HG03469 (cell line): ENCODE data around the gene ROBO1.

Source experiments
- ATAC-seq: cut with Tn5 transposase; IDR thresholded peaks from one replicate; pipeline ENCODE4 v1.9.1; 2021; ENCODE audit warnings: mild to moderate bottlenecking, moderate library complexity, moderate number of reproducible peaks; ENCODE audit not compliant: unreplicated experiment

Gene ROBO1

GRCh38 chr3:79390352-79390751 is 377.4 kb downstream of the ROBO1 start:
- ATAC-seq, result no peak

DNA sequence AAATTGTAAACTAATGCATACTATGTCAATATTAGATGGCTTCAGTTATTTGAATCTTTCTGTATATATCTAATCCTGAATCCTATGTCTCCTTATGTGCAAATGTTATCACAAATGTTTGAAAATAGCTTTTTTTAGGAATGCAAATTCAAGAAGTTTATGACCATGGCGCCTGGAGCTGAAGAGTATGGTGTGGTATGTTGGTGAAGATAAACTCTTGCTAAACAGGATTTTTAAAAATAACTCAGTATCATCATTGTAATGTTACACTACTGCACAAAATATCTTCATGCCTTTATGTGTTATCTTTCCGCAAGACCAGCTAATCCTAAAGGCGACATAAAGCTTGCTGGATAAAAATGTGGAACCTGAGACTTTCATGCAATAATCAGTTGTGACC is 382.6 kb downstream of the ROBO1 start:
- no peak for ATAC-seq

DNA sequence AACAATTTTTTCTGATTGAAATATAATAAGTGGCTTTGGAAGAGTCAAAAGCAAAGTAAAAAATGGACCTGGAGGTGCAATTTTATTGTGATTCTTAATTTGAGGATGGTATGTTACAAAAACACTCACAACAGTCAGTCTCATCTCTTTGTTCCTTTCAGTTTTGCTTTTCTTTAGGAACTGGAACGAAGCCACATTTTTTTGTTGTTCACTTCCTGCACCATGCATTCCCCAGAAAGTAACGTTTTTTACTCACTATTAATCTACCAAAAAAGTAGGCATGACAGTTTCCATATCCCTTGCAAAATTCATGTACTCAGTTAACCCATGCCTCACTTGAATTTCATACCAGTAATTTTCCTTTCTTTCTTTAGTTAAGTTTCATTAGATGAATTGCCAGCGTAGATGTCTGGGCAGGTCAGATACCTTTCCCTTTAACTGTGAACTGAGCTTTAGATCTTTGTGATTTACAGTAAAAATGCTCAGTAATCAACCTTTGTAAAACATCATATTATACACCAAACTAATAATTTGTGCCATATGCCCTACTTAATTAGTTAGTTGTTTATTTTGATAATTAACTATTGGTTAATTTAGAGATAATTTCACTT is 384.3 kb downstream of the ROBO1 start:
- no peak for ATAC-seq

- no peak for ATAC-seq
These were observed 387.2 kb downstream of the ROBO1 start for GRCh38 chr3:79380581-79380980.

- no peak for ATAC-seq
These were observed 389.7 kb downstream of the ROBO1 start for GRCh38 chr3:79378064-79378463.

- ATAC-seq, result no peak
These were observed 398.5 kb downstream of the ROBO1 start for GRCh38 chr3:79369306-79369705.

- ATAC-seq, result no peak
These were observed 399.4 kb downstream of the ROBO1 start for GRCh38 chr3:79368403-79368802.

- ATAC-seq, result no peak
These were observed 400.0 kb downstream of the ROBO1 start for GRCh38 chr3:79367803-79368202.

- no peak for ATAC-seq
These were observed 400.7 kb downstream of the ROBO1 start for GRCh38 chr3:79367066-79367465.

DNA sequence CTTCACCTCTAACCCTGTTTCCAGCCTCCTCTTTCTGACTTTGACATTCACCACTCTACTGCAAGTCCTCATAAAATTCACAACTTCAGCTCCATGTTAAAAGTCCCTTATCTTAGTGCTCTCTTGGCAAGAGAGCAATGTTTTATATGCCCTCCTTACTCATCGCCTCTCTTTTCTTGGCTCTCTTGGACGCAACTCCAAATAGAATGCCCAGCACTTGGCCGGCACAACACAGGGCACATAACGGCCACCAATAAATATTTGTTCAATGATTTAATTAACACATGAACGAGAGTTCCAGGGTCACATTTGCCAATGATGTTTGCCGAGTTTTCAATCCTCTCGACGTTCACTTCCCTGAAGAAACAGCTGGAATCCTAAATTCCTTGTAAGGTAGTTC is 401.4 kb downstream of the ROBO1 start:
- no peak for ATAC-seq

GRCh38 chr3:79364784-79365183 is 403.0 kb downstream of the ROBO1 start:
- ATAC-seq, result no peak

DNA sequence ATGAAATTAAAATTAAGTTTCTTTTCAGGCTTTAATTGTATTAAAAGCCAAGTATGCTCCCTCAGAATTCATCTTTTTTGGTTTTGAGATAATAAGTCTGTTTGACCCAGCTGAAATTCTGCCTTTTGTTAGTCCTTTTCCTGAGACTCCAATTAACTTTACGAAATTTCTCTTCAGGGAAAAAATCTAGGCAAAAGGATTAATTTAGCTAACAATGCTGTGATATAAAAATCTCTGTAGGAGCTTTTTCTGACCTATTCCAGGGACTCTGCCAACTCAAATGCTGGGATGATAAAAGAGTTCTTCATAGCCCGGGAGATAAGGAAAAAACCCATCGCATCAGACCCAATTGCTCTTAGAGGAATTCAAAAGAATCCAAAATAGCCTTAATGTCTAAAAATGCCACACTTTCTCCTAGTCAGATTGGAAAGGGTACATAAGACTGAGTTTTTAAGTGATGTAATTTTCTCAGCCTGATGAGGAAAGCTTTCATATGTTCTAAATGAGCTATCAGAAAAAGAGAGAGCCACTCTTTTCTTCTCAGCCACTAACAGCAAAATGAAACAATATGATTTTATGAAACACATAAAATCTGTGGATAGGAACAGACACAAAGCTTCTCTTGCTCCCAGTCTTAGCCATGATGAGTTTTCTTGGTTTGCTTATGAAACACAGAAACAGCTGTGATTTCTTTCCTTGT is 405.1 kb downstream of the ROBO1 start:
- no peak for ATAC-seq

GRCh38 chr3:79361748-79362378 is 405.9 kb downstream of the ROBO1 start:
- ATAC-seq, result peak; percentile 67

DNA sequence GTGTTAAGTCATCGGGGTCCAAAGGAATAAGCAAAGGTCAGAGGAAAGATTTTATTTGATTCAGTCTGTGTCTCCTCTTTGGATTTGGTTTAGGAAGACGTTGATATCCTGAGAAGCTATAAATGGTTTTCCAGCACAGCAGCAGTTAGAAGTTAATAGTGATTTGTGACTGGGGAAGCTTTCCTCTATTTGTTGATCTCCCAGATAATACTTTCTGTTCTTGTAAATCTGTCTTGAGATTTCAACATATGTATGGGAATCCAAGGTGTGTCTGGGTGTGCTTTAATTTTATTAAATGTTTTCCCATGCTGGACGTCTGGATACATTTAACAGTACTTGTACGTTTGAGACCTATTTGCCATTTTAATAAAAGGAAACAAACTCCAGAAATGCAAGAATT is 409.5 kb downstream of the ROBO1 start:
- ATAC-seq, result no peak

DNA sequence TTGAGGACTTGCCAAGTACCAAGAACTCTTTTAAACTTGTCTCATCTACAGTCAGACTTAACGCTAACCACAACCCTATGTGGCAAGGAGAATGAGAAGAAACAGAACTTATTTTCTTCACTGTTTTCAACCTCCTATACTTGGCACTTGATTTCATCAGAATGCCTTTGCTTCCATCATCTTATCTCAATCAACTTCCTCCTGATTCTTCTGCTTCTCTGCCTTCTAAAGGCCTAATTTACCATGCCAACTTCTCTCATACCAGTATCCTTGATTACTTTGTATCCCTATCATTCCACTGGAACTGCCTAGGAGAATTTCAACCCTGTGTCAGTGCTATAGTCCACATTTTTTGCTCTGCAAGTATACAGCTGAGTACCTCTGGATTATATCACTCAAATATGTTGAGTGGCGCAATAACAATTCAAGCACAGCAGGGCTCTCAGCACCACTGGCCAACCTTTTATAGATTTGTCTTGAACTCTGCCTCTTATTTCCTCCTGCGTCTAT is 413.6 kb downstream of the ROBO1 start:
- ATAC-seq, result no peak

DNA sequence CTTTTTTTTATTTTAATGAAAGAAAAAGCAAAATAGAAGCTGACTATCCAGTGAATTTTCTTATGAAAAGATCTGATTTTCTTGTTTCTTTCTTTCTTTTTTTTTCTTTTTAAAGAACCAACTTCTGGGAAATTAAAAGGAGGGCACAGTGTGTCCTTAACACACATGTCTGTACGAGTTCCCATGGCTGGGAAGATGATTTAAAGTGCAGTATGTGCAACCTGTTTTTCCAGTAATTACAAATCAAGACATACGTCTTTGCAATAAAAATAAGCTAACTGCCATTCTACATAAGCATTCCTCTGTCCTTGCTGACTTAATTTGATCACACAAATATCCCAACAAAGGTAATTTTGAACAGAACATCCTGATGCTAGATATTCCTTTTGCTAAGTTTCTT is 416.1 kb downstream of the ROBO1 start:
- no peak for ATAC-seq

GRCh38 chr3:79344876-79345871 is 422.6 kb downstream of the ROBO1 start:
- ATAC-seq, result no peak

DNA sequence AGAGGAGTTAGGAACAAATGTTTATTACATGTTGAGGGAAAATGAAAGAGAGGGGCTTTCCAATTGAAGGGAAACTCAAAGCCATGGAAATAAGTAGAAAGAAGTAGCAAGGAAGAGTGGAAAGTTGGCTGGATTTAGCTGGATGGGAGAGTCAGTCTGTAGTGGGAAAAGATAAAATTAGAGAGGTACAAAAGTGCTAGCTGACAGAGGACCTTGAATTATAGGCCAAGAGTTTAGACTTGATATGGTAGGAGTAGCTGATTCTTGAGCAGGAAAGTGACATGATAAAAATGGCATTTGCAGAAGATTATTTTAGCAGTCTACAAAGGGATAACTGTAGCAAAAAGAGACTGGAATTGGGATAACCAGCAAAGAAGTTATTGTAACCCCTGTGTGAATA is 425.8 kb downstream of the ROBO1 start:
- no peak for ATAC-seq

- ATAC-seq, result no peak
These were observed 428.0 kb downstream of the ROBO1 start for GRCh38 chr3:79339846-79340245.

GRCh38 chr3:79337798-79338197 is 430.0 kb downstream of the ROBO1 start:
- no peak for ATAC-seq

DNA sequence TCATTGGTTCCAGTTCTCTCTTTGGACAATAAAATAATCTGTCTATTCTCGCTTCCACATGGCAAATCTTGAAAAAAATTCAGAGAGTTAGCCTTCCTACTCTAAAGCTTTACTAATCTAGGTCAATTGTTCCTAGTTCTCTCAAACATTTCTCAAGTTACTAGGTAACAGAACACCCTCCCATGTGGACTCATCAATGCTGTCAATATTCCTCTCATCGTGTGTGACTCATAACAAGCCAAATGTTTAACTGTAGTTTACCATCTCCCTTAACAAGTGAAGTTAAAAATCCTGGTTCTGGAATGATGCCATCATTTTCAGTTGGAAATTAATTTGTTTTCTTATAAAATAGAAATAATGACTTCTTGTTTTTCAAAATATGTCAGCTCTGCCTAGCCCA is 438.6 kb downstream of the ROBO1 start:
- no peak for ATAC-seq
